SIG-M5 (cell line): ENCODE measurements around the gene MATK.
"Not testable (repeated sequence)": the region's sequence is repeated elsewhere in the genome, so short reads cannot be mapped to it uniquely, and the experiment has no call there.

Experiments
- DNase-seq: peaks from one replicate; lab custom pipeline; 2025; lab: John Stamatoyannopoulos, UW

The MATK gene

GRCh38 chr19:3816148-3816547 lies 30.0 kb upstream of the MATK start:
- not testable (repeated sequence) for DNase-seq

- no peak for DNase-seq
These were observed 28.5 kb upstream of the MATK start for GRCh38 chr19:3814648-3815047.

GRCh38 chr19:3813473-3814392 lies 27.6 kb upstream of the MATK start:
- DNase-seq = no peak

GRCh38 chr19:3810708-3811355 lies 24.7 kb upstream of the MATK start:
- no peak for DNase-seq

- DNase-seq = no peak
These were observed 23.9 kb upstream of the MATK start for GRCh38 chr19:3809881-3810707.

- DNase-seq = no peak
These were observed 22.4 kb upstream of the MATK start for GRCh38 chr19:3808420-3809143.

- no peak for DNase-seq
These were observed 21.6 kb upstream of the MATK start for GRCh38 chr19:3807574-3808354.

- DNase-seq = no peak
These were observed 20.9 kb upstream of the MATK start for GRCh38 chr19:3807131-3807480.

- no peak for DNase-seq
These were observed 19.7 kb upstream of the MATK start for GRCh38 chr19:3805859-3806258.

- no peak for DNase-seq
These were observed 18.2 kb upstream of the MATK start for GRCh38 chr19:3804429-3804828.

- DNase-seq = no peak
These were observed 17.8 kb upstream of the MATK start for GRCh38 chr19:3803986-3804385.

GRCh38 chr19:3803114-3803888 lies 17.1 kb upstream of the MATK start:
- no peak for DNase-seq

GRCh38 chr19:3801412-3802096 lies 15.4 kb upstream of the MATK start:
- DNase-seq = no peak

GRCh38 chr19:3800996-3801395 lies 14.8 kb upstream of the MATK start:
- no peak for DNase-seq

GRCh38 chr19:3798137-3798536 lies 12.0 kb upstream of the MATK start:
- no peak for DNase-seq

GRCh38 chr19:3796358-3796757 lies 10.2 kb upstream of the MATK start:
- no peak for DNase-seq

GRCh38 chr19:3793799-3794198 lies 7.6 kb upstream of the MATK start:
- DNase-seq = no peak

GRCh38 chr19:3792114-3792513 lies 5.9 kb upstream of the MATK start:
- no peak for DNase-seq

GRCh38 chr19:3790941-3791340 lies 4.8 kb upstream of the MATK start:
- no peak for DNase-seq

- no peak for DNase-seq
These were observed 4.1 kb upstream of the MATK start for GRCh38 chr19:3790209-3790734.
